ENCODE data around the gene APEH. TPM values are rescaled to one million over a fixed set of nuclear protein-coding genes. Genes with fewer than 3 reads are reported as not detected.

APEH gene
- total RNA-seq (2014; rRNA removed): 152 and 157 TPM in 2 replicates
- polyA plus RNA-seq (2012): 143 TPM

GRCh38 chr3:49673715-49674496, at the start of gene APEH:
TSS of gene APEH (plus strand) at chr3:49674351. CDS start at chr3:49674402, 51 bp downstream.
- peak; percentile 98 for DNase-seq (ENCODE audit: low read depth)

- no peak for DNase-seq (ENCODE audit: low read depth)
Measured at GRCh38 chr3:49625071-49625470, 49.1 kb upstream of the APEH start.

- no peak for DNase-seq (ENCODE audit: low read depth)
Measured at GRCh38 chr3:49626101-49626581, 48.0 kb upstream of the APEH start.

GRCh38 chr3:49626796-49627195, 47.4 kb upstream of the APEH start:
- DNase-seq (ENCODE audit: low read depth): no peak

GRCh38 chr3:49627634-49628033, 46.5 kb upstream of the APEH start:
- no peak for DNase-seq (ENCODE audit: low read depth)

- no peak for DNase-seq (ENCODE audit: low read depth)
Measured at GRCh38 chr3:49628249-49628648, 45.9 kb upstream of the APEH start.

GRCh38 chr3:49629451-49629850, 44.7 kb upstream of the APEH start:
- DNase-seq (ENCODE audit: low read depth): no peak

GRCh38 chr3:49629866-49630265, 44.3 kb upstream of the APEH start:
- DNase-seq (ENCODE audit: low read depth): no peak

GRCh38 chr3:49630784-49631183, 43.4 kb upstream of the APEH start:
- no peak for DNase-seq (ENCODE audit: low read depth)

GRCh38 chr3:49634736-49635135, 39.4 kb upstream of the APEH start:
- DNase-seq (ENCODE audit: low read depth): no peak

- no peak for DNase-seq (ENCODE audit: low read depth)
Measured at GRCh38 chr3:49636883-49637609, 37.1 kb upstream of the APEH start.

GRCh38 chr3:49638445-49638844, 35.7 kb upstream of the APEH start:
- peak; percentile 46 for DNase-seq (ENCODE audit: low read depth)

- no peak for DNase-seq (ENCODE audit: low read depth)
Measured at GRCh38 chr3:49639551-49639950, 34.6 kb upstream of the APEH start.

GRCh38 chr3:49641292-49641691, 32.9 kb upstream of the APEH start:
- no peak for DNase-seq (ENCODE audit: low read depth)

- DNase-seq (ENCODE audit: low read depth): no peak
Measured at GRCh38 chr3:49641921-49642707, 32.0 kb upstream of the APEH start.

- DNase-seq (ENCODE audit: low read depth): no peak
Measured at GRCh38 chr3:49642708-49643145, 31.4 kb upstream of the APEH start.

GRCh38 chr3:49644684-49645083, 29.5 kb upstream of the APEH start:
- no peak for DNase-seq (ENCODE audit: low read depth)

- no peak for DNase-seq (ENCODE audit: low read depth)
Measured at GRCh38 chr3:49646236-49646635, 27.9 kb upstream of the APEH start.

GRCh38 chr3:49647741-49648140, 26.4 kb upstream of the APEH start:
- DNase-seq (ENCODE audit: low read depth): no peak

- DNase-seq (ENCODE audit: low read depth): no peak
Measured at GRCh38 chr3:49648354-49649019, 25.7 kb upstream of the APEH start.

- DNase-seq (ENCODE audit: low read depth): no peak
Measured at GRCh38 chr3:49649576-49649975, 24.6 kb upstream of the APEH start.

Data from LHCN-M2 (cell line).